GM12865 (cell line): ENCODE measurements around the gene CDH22.

Experiments
- DNase-seq: peaks from one replicate; pipeline ENCODE4 v3.0.0; 2010; ENCODE audit warnings: low read depth
- H3K4me3 ChIP-seq: 2 replicates; pipeline ENCODE4 v1.5.1; 2011; ENCODE audit warnings: mild to moderate bottlenecking, low read depth, low read length, control low read depth
- TF ChIP-seq, protein P1 (sequence below): IDR thresholded peaks from 2 replicates; pipeline ENCODE4 v1.5.1; 2011; ENCODE audit warnings: low read length, control low read depth, low read depth, inconsistent platforms; ENCODE audit not compliant: insufficient read depth; ENCODE audit errors: missing control alignments

The CDH22 gene

DNA sequence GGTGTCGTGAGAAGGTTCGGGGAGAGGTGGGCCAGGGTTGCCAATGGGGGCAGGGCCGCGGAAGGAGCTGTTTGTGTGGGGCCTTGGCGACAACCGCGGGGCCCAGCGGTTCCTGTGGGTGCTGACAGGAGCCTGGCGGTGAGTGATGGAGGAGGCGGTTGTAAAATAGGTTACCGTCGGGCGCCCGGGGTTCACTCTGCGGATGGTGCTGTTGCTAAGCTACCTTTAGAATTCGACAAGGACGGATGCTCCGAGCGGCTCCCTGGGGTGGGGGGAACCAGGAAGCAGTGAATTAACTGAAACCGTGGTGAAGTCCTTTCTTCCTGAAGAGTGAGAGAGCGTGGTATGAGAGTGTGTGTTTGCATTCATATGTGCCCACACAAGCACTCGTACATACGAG is 61.7 kb downstream of the CDH22 start:
- DNase-seq: no peak
- TF ChIP-seq, protein P1, sequence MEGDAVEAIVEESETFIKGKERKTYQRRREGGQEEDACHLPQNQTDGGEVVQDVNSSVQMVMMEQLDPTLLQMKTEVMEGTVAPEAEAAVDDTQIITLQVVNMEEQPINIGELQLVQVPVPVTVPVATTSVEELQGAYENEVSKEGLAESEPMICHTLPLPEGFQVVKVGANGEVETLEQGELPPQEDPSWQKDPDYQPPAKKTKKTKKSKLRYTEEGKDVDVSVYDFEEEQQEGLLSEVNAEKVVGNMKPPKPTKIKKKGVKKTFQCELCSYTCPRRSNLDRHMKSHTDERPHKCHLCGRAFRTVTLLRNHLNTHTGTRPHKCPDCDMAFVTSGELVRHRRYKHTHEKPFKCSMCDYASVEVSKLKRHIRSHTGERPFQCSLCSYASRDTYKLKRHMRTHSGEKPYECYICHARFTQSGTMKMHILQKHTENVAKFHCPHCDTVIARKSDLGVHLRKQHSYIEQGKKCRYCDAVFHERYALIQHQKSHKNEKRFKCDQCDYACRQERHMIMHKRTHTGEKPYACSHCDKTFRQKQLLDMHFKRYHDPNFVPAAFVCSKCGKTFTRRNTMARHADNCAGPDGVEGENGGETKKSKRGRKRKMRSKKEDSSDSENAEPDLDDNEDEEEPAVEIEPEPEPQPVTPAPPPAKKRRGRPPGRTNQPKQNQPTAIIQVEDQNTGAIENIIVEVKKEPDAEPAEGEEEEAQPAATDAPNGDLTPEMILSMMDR: no peak
- H3K4me3 ChIP-seq: no peak overlapping the region

DNA sequence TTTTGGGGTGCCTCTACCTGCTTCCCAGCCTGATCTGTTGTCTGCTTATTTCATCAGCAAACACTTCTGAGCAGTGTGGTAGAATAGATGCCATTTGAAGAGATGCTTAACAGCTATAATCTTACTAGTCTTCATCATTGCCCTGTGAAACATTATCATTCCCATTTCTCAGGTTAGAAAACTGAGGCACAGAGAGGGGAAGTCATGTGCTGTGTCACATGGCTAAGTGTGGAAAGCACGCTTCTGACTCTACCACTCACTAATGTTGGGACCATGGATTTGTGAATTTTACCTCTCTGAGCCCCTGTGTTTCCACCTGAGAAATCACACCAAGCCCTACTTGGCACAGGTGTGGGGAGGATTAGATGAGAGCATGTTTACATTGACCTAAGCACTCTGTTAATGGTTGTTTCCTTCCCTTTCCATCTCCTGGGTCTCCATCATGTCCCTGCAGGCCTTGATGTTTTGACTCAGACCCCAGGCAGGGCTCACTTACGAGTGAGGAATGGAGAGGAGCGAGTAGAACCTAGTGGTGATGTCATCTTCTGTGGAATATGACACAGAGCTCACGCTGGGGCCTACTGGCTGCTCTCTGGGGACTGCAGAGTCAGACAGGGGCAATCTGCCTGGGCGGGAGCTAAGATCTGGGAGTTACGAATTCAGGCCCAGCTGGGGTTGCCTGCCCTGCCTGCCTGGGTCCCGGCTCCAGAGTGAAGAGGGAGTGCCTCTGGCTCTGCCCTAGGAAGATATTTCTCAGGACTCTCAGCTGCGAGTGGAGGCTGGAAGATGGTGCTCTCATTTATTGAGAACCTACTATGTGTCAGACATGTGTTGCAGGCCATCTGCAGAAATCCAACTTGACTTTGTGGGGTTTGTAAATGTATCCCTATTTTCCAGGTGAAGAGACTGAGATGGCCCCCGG is 64.3 kb downstream of the CDH22 start:
- H3K4me3 ChIP-seq: no peak overlapping the region
- DNase-seq: no peak
- TF ChIP-seq, protein P1: no peak

DNA sequence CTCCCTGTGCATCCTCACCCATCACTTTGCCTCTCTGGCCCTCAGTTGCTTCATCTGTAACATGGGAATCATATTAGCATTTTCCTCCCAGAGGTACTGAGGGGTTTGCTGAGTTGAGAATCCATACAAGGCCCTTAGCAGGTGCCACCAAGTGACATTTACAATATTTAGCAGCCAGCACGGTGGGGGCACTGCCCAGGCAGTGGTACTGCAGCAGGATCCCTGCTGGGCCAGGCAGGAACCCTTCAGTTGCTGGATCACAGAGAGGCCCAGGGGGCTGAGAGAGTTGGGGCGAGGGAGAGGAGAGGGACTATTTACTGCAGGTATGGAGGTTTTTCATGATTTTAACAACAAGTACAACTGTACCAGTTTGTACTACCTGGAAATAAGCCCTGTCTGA is 65.9 kb downstream of the CDH22 start:
- H3K4me3 ChIP-seq: no peak overlapping the region
- TF ChIP-seq, protein P1: no peak
- DNase-seq: no peak

DNA sequence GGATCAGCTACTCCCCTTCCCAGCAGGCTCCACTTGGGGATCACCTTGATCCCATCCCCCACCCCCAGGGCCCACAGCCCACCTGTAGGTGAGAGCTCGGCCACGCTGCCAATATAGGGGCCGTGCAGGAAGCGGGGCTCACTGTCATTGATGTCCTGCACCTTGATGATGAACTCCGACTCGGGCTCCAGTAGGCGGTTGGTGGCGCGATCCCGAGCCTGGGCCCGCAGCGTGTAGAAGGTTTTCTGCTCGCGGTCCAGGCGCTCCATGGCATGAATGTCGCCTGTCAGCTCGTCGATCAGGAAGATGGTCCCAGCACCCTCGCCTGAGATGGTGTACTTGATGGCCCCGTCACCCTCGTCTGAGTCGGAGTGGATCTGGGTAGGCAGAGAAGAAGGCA is 67.4 kb downstream of the CDH22 start:
- no peak for DNase-seq
- TF ChIP-seq, protein P1: no peak
- no peak overlapping the region for H3K4me3 ChIP-seq

DNA sequence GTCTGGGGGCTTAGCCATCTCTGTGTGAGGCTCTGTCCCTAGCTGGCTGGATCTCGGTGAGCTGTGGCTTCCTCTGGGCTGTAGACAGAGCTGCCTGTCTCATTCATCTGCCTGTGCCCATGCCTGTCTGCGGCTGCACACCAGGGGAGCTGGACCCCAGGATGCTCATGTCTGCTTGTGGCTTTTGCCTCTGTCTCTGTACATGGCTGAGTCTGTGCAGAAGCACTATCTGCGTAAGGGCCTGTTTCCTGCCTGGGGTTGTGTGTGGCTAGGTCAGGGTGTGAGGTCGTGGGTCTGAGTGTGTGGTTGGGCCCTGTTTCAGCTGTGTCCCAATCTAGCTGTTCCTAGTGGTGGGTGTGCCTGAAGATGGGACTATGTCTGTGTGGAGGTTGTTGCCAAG is 68.2 kb downstream of the CDH22 start:
- DNase-seq: no peak
- TF ChIP-seq, protein P1: no peak
- H3K4me3 ChIP-seq: no peak overlapping the region

DNA sequence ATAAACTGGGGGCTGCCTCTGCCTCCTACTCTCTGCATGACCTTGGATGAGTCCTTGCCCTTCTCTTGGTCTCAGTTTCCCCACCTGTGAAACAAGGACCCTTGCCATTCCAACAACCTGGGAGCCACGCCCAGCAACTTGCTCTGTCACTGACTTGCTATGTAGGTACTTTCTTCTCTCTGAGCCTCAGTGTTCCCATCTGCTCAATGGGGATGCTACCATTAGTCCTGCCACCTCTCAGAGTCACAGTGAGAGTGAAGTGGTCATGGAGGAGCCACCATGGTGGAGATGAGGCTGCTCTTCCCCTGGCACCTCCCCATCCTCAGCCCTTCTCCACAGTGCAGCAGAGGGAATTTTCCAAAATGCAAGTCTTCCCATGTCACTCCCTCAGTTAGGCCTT is 70.6 kb downstream of the CDH22 start:
- H3K4me3 ChIP-seq: no peak overlapping the region
- no peak for DNase-seq
- TF ChIP-seq, protein P1: no peak

DNA sequence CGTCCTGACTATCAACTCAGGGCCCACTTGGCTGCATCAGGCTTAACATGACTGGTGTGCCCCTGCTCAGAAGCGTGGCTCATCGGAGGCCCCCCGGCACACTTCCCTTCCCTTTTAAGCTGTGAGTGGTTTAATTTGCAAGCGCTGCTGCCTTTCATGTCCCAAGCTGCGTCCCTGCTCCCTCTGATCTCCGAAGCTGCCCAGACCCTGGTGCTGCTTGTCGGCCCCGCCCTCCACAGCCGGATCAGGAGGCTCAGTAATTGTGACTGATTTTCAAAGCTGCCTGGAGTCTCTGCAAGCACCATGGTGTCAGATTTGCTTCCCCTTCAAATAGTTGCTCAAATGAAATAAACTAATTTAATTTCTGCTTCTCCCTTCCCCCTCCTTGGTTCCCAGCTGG is 71.1 kb downstream of the CDH22 start:
- H3K4me3 ChIP-seq: no peak overlapping the region
- DNase-seq: no peak
- TF ChIP-seq, protein P1: no peak
